Effector memory CD4-positive, alpha-beta T cell (primary cell): Measurements from ENCODE around the gene ABRAXAS1.

Experiments used
- DNase-seq, 3 donors: peaks; one replicate each; pipeline ENCODE4 v3.0.0-alpha.2; 2020
- H3K27ac ChIP-seq: 2 replicates; pipeline ENCODE4 v1.7.0; 2013; ENCODE audit warnings: mild to moderate bottlenecking, low read length, moderate library complexity; ENCODE audit not compliant: insufficient read depth, poor library complexity, severe bottlenecking
- H3K27me3 ChIP-seq: replicated peaks from 2 replicates; pipeline ENCODE4 v1.7.0; 2013; ENCODE audit warnings: mild to moderate bottlenecking, low read length; ENCODE audit not compliant: insufficient read depth, control insufficient read depth, poor library complexity, severe bottlenecking
- H3K36me3 ChIP-seq: 2 replicates; pipeline ENCODE4 v1.7.0; 2013; ENCODE audit warnings: mild to moderate bottlenecking, low read length, moderate library complexity; ENCODE audit not compliant: control insufficient read depth, insufficient read depth
- H3K4me1 ChIP-seq: 2 replicates; pipeline ENCODE4 v1.7.0; 2013; ENCODE audit warnings: low read length, mild to moderate bottlenecking; ENCODE audit not compliant: control insufficient read depth, insufficient read depth, poor library complexity, severe bottlenecking
- H3K4me3 ChIP-seq: 2 replicates; pipeline ENCODE4 v1.7.0; 2013; ENCODE audit warnings: low read length, low read depth, mild to moderate bottlenecking; ENCODE audit not compliant: insufficient read depth, poor library complexity, severe bottlenecking
- H3K9me3 ChIP-seq: 2 replicates; pipeline ENCODE4 v1.7.0; 2013; ENCODE audit warnings: mild to moderate bottlenecking, low read length, moderate library complexity; ENCODE audit not compliant: control insufficient read depth

Gene ABRAXAS1

DNA sequence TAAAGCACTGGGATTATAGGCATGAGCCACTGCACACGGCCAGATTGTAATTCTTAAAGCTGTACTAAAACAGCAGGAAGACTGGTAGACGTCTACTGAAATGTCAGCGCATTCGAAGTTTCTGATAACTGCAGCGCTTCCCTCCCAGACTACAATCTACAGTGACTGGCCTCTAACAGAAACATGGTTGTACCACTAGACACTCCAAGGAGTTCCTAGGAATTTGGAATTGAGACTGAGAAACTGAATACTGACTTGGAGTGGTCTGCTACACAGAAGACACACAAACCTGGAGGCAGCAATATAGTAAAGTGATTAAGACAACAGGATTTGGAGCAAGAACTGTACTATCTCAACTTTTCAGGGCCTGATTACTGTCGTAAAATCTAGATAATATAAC, 30.2 kb downstream of the ABRAXAS1 start:
- Histone ChIP-seq H3K36me3 (peaks cover 14% of the 10 kb centered on the region), H3K9me3 (no peaks in the 10 kb centered on the region), H3K27ac (peak overlapping the region; percentile 99), H3K27me3 (no peaks in the 10 kb centered on the region), H3K4me1 (peaks cover 10% of the 10 kb centered on the region), H3K4me3 (peak overlapping the region; percentile 92)
- no peak for DNase-seq

DNA sequence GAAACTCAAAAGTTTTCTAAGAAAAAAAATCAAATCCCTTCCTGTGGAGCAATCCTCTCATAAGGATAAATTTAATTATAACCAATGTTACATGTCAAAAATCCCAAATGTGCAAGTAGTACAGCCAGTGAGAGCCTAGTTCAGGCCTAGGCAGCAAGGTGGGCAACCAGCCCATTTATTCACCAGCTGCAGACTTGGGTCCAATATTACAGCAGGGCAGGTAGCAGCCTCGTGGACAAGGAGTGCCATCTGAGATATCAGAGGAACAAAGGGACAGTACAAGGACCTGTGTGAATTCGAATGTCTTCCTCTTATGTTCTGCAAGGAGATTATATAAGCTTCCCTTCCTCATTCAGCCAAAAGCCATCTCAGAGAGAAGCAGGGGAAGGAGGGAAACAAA, 35.9 kb downstream of the ABRAXAS1 start:
- DNase-seq: no peak
- Histone ChIP-seq H3K9me3 (no peaks in the 10 kb centered on the region), H3K36me3 (peaks cover 22% of the 10 kb centered on the region), H3K4me1 (peaks cover 3% of the 10 kb centered on the region), H3K27ac (no peak overlapping the region), H3K4me3 (no peak overlapping the region), H3K27me3 (no peaks in the 10 kb centered on the region)

DNA sequence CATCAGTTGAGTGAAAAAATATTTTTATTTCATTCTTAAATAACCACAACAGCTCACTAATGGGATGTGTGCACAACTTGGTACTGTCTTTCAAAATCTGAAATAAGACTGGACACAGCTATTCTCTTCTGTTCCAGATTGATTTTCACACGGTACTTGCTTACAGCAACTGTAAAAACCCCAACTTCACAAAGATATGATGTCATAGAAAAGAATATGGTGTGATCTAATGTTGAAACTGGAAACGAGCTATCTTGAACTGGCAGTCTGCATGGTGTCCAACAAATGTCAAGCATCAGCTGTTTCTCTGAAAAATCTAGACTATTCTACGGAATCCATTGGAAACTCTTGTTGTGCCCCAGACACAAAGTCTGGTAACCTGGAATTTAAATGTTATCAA, 44.0 kb downstream of the ABRAXAS1 start:
- no peak overlapping the region for H3K4me3 ChIP-seq
- no peak for DNase-seq
- H3K4me1 ChIP-seq: no peaks in the 10 kb centered on the region
- H3K27ac ChIP-seq: no peak overlapping the region
- no peaks in the 10 kb centered on the region for H3K27me3 ChIP-seq
- peaks cover 40% of the 10 kb centered on the region for H3K36me3 ChIP-seq
- H3K9me3 ChIP-seq: no peaks in the 10 kb centered on the region

DNA sequence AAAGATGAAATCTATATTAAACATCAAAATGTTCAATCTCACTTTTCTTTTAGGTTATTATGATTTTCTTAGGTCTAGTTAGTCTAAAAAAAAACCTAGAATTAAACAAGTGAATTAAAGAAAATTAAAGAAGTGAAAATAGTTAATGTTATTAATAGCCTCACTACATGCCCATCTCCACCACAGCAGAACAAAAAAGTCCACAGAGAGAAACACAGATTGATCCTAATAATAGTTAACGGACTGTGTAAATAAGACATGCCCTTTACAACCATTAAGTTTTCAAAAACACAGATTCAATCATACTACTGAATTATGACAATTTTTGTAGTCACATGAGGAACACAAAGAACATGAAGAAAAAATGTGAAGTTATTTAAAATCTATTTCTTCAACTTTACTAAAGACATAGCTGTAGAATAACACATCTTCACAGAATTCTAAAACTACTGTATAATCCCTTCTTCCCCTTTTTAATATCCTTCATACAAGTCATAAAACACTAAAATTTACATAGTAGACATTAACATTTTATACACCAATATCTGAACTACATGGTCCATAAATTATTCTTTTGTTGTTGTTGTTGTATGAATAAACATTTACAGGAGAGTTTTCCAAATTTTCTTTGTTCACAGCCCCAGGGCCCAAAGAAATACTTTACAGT, 44.6 kb downstream of the ABRAXAS1 start:
- Histone ChIP-seq H3K4me3 (no peak overlapping the region), H3K27me3 (no peaks in the 10 kb centered on the region), H3K36me3 (peaks cover 40% of the 10 kb centered on the region), H3K4me1 (no peaks in the 10 kb centered on the region), H3K9me3 (no peaks in the 10 kb centered on the region), H3K27ac (no peak overlapping the region)
- no peak for DNase-seq

DNA sequence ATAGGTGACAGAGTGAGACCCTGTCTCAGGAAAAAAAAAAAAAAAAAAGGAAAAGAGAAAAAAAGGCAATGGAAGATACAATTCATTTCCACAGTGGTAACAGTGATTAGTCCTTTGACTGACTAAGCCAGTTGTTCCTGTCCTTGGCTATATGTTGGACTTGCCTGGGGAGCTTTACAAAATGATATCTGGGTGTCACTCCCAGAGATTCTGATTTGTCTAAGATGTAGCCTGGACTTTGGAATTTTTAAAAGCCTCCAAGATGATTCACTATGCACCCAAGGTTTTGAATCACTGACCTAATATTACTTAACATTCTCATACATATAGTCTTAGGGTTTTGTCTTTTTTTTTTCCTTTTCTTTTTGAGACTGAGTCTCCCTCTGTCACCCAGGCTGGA, 46.2 kb downstream of the ABRAXAS1 start:
- H3K36me3 ChIP-seq: peaks cover 27% of the 10 kb centered on the region
- H3K4me3 ChIP-seq: no peak overlapping the region
- no peak for DNase-seq
- H3K4me1 ChIP-seq: no peaks in the 10 kb centered on the region
- H3K9me3 ChIP-seq: no peaks in the 10 kb centered on the region
- H3K27me3 ChIP-seq: no peaks in the 10 kb centered on the region
- H3K27ac ChIP-seq: no peak overlapping the region

DNA sequence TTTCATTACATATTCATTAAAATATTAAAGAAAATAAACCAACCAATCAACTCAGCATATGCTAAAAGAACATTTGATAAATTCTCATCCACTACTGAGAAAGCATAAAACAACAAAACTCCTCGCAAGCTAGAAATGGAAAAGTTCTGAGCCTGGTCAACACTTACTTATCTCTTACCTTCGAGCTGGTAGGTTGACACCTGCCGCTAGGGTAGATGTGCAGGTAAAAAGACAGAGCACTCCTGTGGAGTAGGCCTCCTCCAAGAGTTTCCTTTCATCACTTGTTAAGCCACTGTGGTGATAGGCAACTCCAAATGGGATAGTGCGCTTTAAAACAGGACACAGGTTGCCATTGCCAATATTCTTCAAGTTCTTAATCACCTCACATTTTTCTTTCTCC, 48.2 kb downstream of the ABRAXAS1 start:
- Histone ChIP-seq H3K36me3 (peaks cover 15% of the 10 kb centered on the region), H3K4me1 (no peaks in the 10 kb centered on the region), H3K9me3 (no peaks in the 10 kb centered on the region), H3K27me3 (no peaks in the 10 kb centered on the region), H3K27ac (no peak overlapping the region), H3K4me3 (no peak overlapping the region)
- no peak for DNase-seq

DNA sequence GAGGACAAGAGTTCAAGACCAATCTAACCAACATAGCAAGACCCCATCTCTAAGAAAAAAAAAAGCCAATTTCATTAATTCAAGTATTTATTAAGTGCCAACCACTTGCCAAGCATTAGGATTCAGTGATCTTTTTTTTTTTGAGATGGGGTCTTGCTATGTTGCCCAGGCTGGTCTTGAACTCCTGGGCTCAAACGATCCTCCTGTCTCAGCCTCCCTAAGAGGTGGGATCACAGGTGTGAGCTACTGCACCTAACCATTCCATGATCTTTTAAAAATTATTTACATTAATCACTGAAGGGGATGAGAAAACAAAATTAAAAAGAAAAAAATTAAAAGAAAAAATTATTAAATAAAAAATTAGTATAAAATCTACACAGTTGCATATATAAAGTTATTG, 53.7 kb downstream of the ABRAXAS1 start:
- Histone ChIP-seq H3K9me3 (no peaks in the 10 kb centered on the region), H3K27me3 (no peaks in the 10 kb centered on the region), H3K27ac (no peak overlapping the region), H3K36me3 (peaks cover 22% of the 10 kb centered on the region), H3K4me3 (no peak overlapping the region), H3K4me1 (no peaks in the 10 kb centered on the region)
- DNase-seq: no peak

DNA sequence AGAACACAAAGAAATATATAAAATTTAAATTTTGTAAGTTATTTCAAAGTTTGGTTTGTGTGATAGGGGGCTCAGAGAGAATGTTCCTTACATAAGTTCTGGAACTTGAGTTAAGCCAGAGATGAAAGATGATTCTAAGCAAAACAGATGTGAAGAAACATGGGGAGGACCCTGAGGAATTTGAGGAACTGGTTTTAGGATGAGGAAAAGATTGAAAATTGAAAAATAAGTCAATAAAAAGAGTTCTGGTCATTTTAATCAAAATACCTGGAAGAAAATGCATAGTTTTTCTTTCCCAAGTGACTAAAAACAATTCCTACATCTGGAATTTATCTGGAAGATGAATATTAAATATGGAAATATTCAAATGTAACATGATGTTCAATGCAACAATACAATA, 66.7 kb downstream of the ABRAXAS1 start:
- Histone ChIP-seq H3K9me3 (no peaks in the 10 kb centered on the region), H3K36me3 (peaks cover 58% of the 10 kb centered on the region), H3K4me1 (no peaks in the 10 kb centered on the region), H3K4me3 (no peak overlapping the region), H3K27me3 (no peaks in the 10 kb centered on the region), H3K27ac (no peak overlapping the region)
- DNase-seq: no peak

DNA sequence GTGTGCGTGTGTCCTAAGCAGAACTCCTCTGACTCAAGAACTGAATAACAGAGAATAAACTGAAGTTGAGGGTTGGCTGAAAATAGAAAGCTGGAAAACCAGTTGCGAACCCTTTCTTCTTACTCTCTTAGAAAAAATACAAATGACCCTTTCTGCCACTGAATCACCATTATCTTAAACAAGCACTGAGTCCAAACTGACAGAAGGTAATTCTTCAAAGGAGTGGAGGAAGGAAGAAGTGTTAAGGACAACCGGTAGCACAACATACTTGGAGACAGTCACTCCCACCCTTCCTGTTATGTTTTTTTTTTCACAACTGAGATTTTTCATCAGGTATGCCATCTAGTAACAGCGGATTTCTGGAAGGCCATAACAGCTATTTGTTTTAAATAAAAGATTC, 67.3 kb downstream of the ABRAXAS1 start:
- no peak for DNase-seq
- no peaks in the 10 kb centered on the region for H3K27me3 ChIP-seq
- no peak overlapping the region for H3K27ac ChIP-seq
- H3K36me3 ChIP-seq: peaks cover 57% of the 10 kb centered on the region
- H3K4me1 ChIP-seq: no peaks in the 10 kb centered on the region
- H3K9me3 ChIP-seq: no peaks in the 10 kb centered on the region
- H3K4me3 ChIP-seq: no peak overlapping the region

DNA sequence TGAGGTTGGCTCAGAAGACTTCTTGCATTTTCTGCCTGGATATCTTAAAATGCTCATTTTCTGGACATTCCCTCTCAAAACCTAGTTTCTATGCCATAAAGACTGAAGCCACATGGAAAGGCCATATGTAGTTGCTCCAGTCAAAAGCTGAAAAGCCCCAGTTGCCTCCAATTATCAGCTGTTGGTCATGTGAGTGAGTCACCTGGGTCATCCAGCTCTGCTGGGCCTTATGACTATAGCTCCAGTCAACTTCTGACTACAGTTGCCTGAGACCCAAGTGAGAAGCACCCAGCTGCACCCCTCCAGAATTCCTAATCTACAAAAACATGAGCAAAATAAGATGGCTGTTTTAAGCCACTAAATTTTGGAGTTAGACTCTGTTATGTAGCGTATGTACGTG, 71.2 kb downstream of the ABRAXAS1 start:
- Histone ChIP-seq H3K4me1 (no peaks in the 10 kb centered on the region), H3K36me3 (peaks cover 50% of the 10 kb centered on the region), H3K27ac (no peak overlapping the region), H3K4me3 (no peak overlapping the region), H3K9me3 (no peaks in the 10 kb centered on the region), H3K27me3 (no peaks in the 10 kb centered on the region)
- no peak for DNase-seq
